Measurements from ENCODE around the gene CD46.
"Not testable (repeated sequence)": the region's sequence is repeated elsewhere in the genome, so short reads cannot be mapped to it uniquely, and the experiment has no call there.

Gene CD46

GRCh38 chr1:207751463-207751789, 428 bp upstream of the CD46 start:
- not testable (repeated sequence) for DNase-seq (ENCODE audit: low read depth)

GRCh38 chr1:207752456-207752998, 673 bp downstream of the CD46 start:
- DNase-seq (ENCODE audit: low read depth) = peak; percentile 16

GRCh38 chr1:207753611-207754010, 1.8 kb downstream of the CD46 start:
- DNase-seq (ENCODE audit: low read depth) = no peak

- DNase-seq (ENCODE audit: low read depth) = no peak
Observed at GRCh38 chr1:207754011-207754410, 2.2 kb downstream of the CD46 start.

- no peak for DNase-seq (ENCODE audit: low read depth)
Observed at GRCh38 chr1:207754974-207755700, 3.3 kb downstream of the CD46 start.

GRCh38 chr1:207755846-207756693, 4.2 kb downstream of the CD46 start:
- DNase-seq (ENCODE audit: low read depth) = no peak

GRCh38 chr1:207762622-207763021, 10.8 kb downstream of the CD46 start:
- no peak for DNase-seq (ENCODE audit: low read depth)

GRCh38 chr1:207763091-207763490, 11.2 kb downstream of the CD46 start:
- no peak for DNase-seq (ENCODE audit: low read depth)

- no peak for DNase-seq (ENCODE audit: low read depth)
Observed at GRCh38 chr1:207763972-207764371, 12.1 kb downstream of the CD46 start.

- DNase-seq (ENCODE audit: low read depth) = no peak
Observed at GRCh38 chr1:207766569-207766968, 14.7 kb downstream of the CD46 start.

GRCh38 chr1:207770514-207770913, 18.7 kb downstream of the CD46 start:
- not testable (repeated sequence) for DNase-seq (ENCODE audit: low read depth)

- not testable (repeated sequence) for DNase-seq (ENCODE audit: low read depth)
Observed at GRCh38 chr1:207776045-207776444, 24.2 kb downstream of the CD46 start.

- not testable (repeated sequence) for DNase-seq (ENCODE audit: low read depth)
Observed at GRCh38 chr1:207777412-207777811, 25.6 kb downstream of the CD46 start.

- DNase-seq (ENCODE audit: low read depth) = no peak
Observed at GRCh38 chr1:207779008-207779407, 27.2 kb downstream of the CD46 start.

GRCh38 chr1:207781312-207781711, 29.5 kb downstream of the CD46 start:
- DNase-seq (ENCODE audit: low read depth) = no peak

- DNase-seq (ENCODE audit: low read depth) = peak; percentile 56
Observed at GRCh38 chr1:207787776-207788175, 35.9 kb downstream of the CD46 start.

GRCh38 chr1:207789386-207789785, 37.5 kb downstream of the CD46 start:
- DNase-seq (ENCODE audit: low read depth) = no peak

GRCh38 chr1:207789792-207790787, 38.2 kb downstream of the CD46 start:
- DNase-seq (ENCODE audit: low read depth) = peak; percentile 82

GRCh38 chr1:207791290-207791689, 39.4 kb downstream of the CD46 start:
- DNase-seq (ENCODE audit: low read depth) = no peak

GRCh38 chr1:207793327-207793726, 41.5 kb downstream of the CD46 start:
- DNase-seq (ENCODE audit: low read depth) = no peak

- DNase-seq (ENCODE audit: low read depth) = no peak
Observed at GRCh38 chr1:207794861-207795260, 43.0 kb downstream of the CD46 start.
